ENCODE results near the gene MAP3K2.
A peak's percentile ranks its signal among the peaks of the same experiment; 100 is the strongest.

MAP3K2 gene

DNA sequence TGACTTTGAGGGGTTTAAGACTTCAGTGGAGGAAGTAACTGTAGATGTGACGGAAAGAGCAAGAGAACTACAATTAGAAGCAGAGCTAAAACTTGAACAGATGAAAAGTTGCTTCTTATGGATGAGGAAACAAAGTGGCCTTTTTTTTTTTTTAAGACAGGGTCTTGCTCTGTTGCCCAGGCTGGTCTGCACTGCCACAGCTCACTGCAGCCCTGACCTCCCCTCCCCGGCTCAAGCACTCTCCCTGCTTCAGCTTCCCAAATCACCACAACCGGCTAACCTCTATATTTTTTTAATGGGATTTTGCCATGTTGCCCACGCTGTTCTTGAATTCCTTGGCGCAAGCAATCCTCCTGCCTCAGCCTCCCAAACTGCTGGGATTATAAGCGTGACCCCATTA, 3.2 kb downstream of the MAP3K2 start (continued):
- TF ChIP-seq ZNF704 (tag by site-specific recombination; IDR thresholded peaks at IDR 0.05) (no peak), ZNF211 (tag by site-specific recombination; IDR thresholded peaks at IDR 0.05; ENCODE audit: low read depth) (no peak), KLF7 (tag by site-specific recombination; IDR thresholded peaks at IDR 0.05; ENCODE audit: borderline replicate concordance) (no peak), ZNF544 (tag by site-specific recombination; IDR thresholded peaks at IDR 0.05) (no peak), ZNF514 (tag by site-specific recombination; IDR thresholded peaks at IDR 0.05) (no peak), BCL6B (tag by site-specific recombination; IDR thresholded peaks at IDR 0.05) (no peak)

DNA sequence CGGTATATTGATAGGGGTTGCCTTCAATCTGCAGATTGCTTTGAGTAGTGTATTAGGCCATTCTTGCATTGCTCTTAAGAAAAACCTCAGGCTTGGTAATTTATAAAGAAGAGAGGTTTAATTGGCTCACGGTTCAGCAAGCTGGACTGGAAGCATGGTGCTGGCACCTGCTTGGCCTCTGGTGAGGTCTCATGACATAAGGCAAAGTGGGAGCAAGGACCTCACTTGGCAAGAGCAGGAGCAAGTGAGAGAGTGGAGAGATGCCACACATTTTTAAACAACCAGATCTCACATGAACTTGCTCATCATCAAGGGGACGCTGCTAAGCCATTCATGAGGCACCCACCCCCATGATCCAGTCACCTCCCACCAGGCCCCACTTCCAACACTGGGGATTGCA, 4.9 kb downstream of the MAP3K2 start:
- Histone ChIP-seq H3K36me3 (ENCODE audit: control insufficient read depth in 2 of 2, insufficient read depth in 1 of 2, low read length in 2 of 2) (no peaks in the 10 kb centered on the region), H3K9me3 (ENCODE audit: control insufficient read depth, insufficient read depth, low read depth, low read length) (no peaks in the 10 kb centered on the region), H3K4me1 (ENCODE audit: control insufficient read depth, insufficient read depth, low read length) (peaks cover 26% of the 10 kb centered on the region; the same call in 1 of the 2 replicates), H3K27ac (ENCODE audit: extremely low read depth, low read depth, low read length) (no peak overlapping the region), H3K4me3 (ENCODE audit: low read depth, low read length) (no peak overlapping the region)
- CTCF ChIA-PET: no interaction called here
- no peak for TF ChIP-seq GLIS1 (tag by site-specific recombination; IDR thresholded peaks at IDR 0.05)
- TF ChIP-seq ZFHX2 (tag by site-specific recombination; conservative IDR thresholded peaks at IDR 0.05): peak; percentile 30; the same call in 1 of the 2 replicates
- POLR2A ChIA-PET: interaction anchor here (0.6 kb wide), 1 partner anchor 59 kb away, joined by 3 read pairs; no protein-coding TSS in a partner anchor

DNA sequence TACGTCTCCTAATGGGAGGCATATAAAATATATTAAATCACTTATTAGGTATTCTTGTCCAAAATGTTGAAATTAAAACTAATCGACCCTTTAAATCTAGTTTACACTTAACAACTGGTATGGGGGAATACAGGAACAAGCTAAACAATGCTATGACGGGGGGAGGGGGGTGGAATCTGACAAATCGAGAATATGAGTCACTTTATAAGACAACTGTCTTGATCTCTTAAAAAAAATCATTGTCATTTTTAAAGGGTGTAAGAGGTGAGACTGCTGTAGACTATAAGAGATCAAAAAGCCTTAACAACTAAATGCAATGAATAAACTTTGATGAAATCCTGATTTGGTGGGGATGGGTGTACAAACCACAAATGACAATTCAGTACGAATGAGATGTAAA, 6.0 kb downstream of the MAP3K2 start:
- no peaks in the 10 kb centered on the region for H3K9me3 ChIP-seq (ENCODE audit: control insufficient read depth, insufficient read depth, low read depth, low read length)
- peaks cover 26% of the 10 kb centered on the region; the same call in 1 of the 2 replicates for H3K4me1 ChIP-seq (ENCODE audit: control insufficient read depth, insufficient read depth, low read length)
- H3K4me3 ChIP-seq (ENCODE audit: low read depth, low read length): no peak overlapping the region
- ChIA-PET POLR2A (no interaction called here), CTCF (no interaction called here)
- TF ChIP-seq ZNF169 (tag by site-specific recombination; IDR thresholded peaks at IDR 0.05) (no peak), ZNF311 (tag by site-specific recombination; IDR thresholded peaks at IDR 0.05; ENCODE audit: borderline replicate concordance) (no peak), GLIS1 (tag by site-specific recombination; IDR thresholded peaks at IDR 0.05) (no peak), ZBTB10 (tag by site-specific recombination; IDR thresholded peaks at IDR 0.05) (no peak), ZNF596 (tag by site-specific recombination; IDR thresholded peaks at IDR 0.05) (no peak), ZNF202 (tag by site-specific recombination; IDR thresholded peaks at IDR 0.05; ENCODE audit: borderline replicate concordance) (no peak), ZNF837 (tag by site-specific recombination; IDR thresholded peaks at IDR 0.05) (no peak), ZNF747 (tag by site-specific recombination; IDR thresholded peaks at IDR 0.05) (no peak)
- TF ChIP-seq, protein P1, sequence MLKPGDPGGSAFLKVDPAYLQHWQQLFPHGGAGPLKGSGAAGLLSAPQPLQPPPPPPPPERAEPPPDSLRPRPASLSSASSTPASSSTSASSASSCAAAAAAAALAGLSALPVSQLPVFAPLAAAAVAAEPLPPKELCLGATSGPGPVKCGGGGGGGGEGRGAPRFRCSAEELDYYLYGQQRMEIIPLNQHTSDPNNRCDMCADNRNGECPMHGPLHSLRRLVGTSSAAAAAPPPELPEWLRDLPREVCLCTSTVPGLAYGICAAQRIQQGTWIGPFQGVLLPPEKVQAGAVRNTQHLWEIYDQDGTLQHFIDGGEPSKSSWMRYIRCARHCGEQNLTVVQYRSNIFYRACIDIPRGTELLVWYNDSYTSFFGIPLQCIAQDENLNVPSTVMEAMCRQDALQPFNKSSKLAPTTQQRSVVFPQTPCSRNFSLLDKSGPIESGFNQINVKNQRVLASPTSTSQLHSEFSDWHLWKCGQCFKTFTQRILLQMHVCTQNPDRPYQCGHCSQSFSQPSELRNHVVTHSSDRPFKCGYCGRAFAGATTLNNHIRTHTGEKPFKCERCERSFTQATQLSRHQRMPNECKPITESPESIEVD (tag by site-specific recombination; IDR thresholded peaks at IDR 0.05): no peak
- TF ChIP-seq, protein P2, sequence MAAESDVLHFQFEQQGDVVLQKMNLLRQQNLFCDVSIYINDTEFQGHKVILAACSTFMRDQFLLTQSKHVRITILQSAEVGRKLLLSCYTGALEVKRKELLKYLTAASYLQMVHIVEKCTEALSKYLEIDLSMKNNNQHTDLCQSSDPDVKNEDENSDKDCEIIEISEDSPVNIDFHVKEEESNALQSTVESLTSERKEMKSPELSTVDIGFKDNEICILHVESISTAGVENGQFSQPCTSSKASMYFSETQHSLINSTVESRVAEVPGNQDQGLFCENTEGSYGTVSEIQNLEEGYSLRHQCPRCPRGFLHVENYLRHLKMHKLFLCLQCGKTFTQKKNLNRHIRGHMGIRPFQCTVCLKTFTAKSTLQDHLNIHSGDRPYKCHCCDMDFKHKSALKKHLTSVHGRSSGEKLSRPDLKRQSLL (tag by site-specific recombination; IDR thresholded peaks at IDR 0.05): no peak
- no peak overlapping the region for H3K27ac ChIP-seq (ENCODE audit: extremely low read depth, low read depth, low read length)
- H3K36me3 ChIP-seq (ENCODE audit: control insufficient read depth in 2 of 2, insufficient read depth in 1 of 2, low read length in 2 of 2): peaks cover under 1 to 2% of the 10 kb centered on the region in 2 experiments; a peak in 2 of 3 replicates
